Right atrium auricular region (tissue), 2 donors: ENCODE results near the gene SPATA22. TPM values are rescaled to one million over a fixed set of nuclear protein-coding genes. Genes with fewer than 3 reads are reported as not detected.
"Not testable (repeated sequence)": the region's sequence is repeated elsewhere in the genome, so short reads cannot be mapped to it uniquely, and the experiment has no call there.

Source experiments
- DNase-seq: peaks from one replicate; pipeline ENCODE4 v3.0.0-alpha.2; 2019; ENCODE audit warnings: low spot score
- H3K27ac ChIP-seq, 2 donors: fragments of 200-600 bp; sonication (generic); 1 replicate in 1 of 2; 2 replicates in 1 of 2; pipeline ENCODE4 v1.5.1; 2016 to 2019
- H3K27me3 ChIP-seq, 2 donors: fragments of 200-600 bp; sonication (generic); one replicate each; pipeline versions ENCODE4 v1.5.1 to v1.6.0; 2017 to 2019
- H3K36me3 ChIP-seq: fragments of 200-600 bp; sonication (generic); one replicate; pipeline ENCODE4 v1.5.1; 2016
- H3K4me1 ChIP-seq, 2 donors: fragments of 200-600 bp; sonication (generic); one replicate each; pipeline versions ENCODE4 v1.5.1 to v1.6.0; 2017 to 2019
- H3K4me3 ChIP-seq, 2 donors: fragments of 200-600 bp; sonication (generic); 1 replicate in 1 of 2; 2 replicates in 1 of 2; pipeline ENCODE4 v1.5.1; 2017 to 2019; ENCODE audit warnings: mild to moderate bottlenecking in 1 of 2, moderate library complexity in 1 of 2
- H3K9me3 ChIP-seq, 2 donors: fragments of 200-600 bp; sonication (generic); one replicate each; pipeline ENCODE4 v1.5.1; 2019
- CTCF ChIP-seq, 2 donors: fragments of 200-600 bp; sonication (generic); IDR thresholded peaks; one replicate each; pipeline ENCODE4 v1.5.1; 2019; ENCODE audit warnings: antibody characterized with exemption in 2 of 2
- total RNA-seq, 2 donors: library from RNA; depleted of rRNA; stranded (reverse); fragments of >200 nt; gene quantifications; one replicate each; pipeline ENCODE4 v1.1.0, GENCODE V29; 2016

The SPATA22 gene
- total RNA-seq, 2 donors from 2014 or later: 0.82 to 1.8 TPM

GRCh38 chr17:3433741-3434140 lies 37.9 kb downstream of the SPATA22 start, which contains the start of gene OR1E2:
OR1E2 (minus strand) TSS chr17:3433841; CDS start chr17:3433841, 0 bp downstream.
- Histone ChIP-seq H3K4me3 (no peak within 1 kb of the TSS), H3K4me1 (no peaks in the 10 kb centered on the region), H3K9me3 (no peaks in the 10 kb centered on the region), H3K36me3 (no peaks in the 10 kb centered on the region), H3K27ac (no peak within 1 kb of the TSS), H3K27me3 (no peaks in the 10 kb centered on the region)
- no peak for TF ChIP-seq CTCF (IDR thresholded peaks at IDR 0.05)
- DNase-seq: no peak

GRCh38 chr17:3433215-3433614 lies 38.4 kb downstream of the SPATA22 start:
- H3K4me1 ChIP-seq, DNase-seq, H3K36me3 ChIP-seq, H3K9me3 ChIP-seq, H3K4me3 ChIP-seq, H3K27ac ChIP-seq, H3K27me3 ChIP-seq: not testable (repeated sequence)

- H3K4me1 ChIP-seq: no peaks in the 10 kb centered on the region
- no peak for DNase-seq
- H3K9me3 ChIP-seq: peaks cover 0 to 5% of the 10 kb centered on the region in 2 donors
- no peaks in the 10 kb centered on the region for H3K27me3 ChIP-seq
- no peak for TF ChIP-seq CTCF (IDR thresholded peaks at IDR 0.05)
- H3K4me3 ChIP-seq: no peak overlapping the region
- no peaks in the 10 kb centered on the region for H3K36me3 ChIP-seq
- no peak overlapping the region for H3K27ac ChIP-seq
These were observed 53.4 kb downstream of the SPATA22 start for GRCh38 chr17:3418222-3418621.

GRCh38 chr17:3415610-3416009 lies 56.0 kb downstream of the SPATA22 start:
- peaks cover 0 to 5% of the 10 kb centered on the region in 2 donors for H3K9me3 ChIP-seq
- no peak for TF ChIP-seq CTCF (IDR thresholded peaks at IDR 0.05)
- no peak overlapping the region for H3K27ac ChIP-seq
- no peaks in the 10 kb centered on the region for H3K4me1 ChIP-seq
- H3K4me3 ChIP-seq: no peak overlapping the region
- no peaks in the 10 kb centered on the region for H3K27me3 ChIP-seq
- DNase-seq: no peak
- H3K36me3 ChIP-seq: no peaks in the 10 kb centered on the region

- H3K4me1 ChIP-seq, H3K27ac ChIP-seq, H3K36me3 ChIP-seq, H3K4me3 ChIP-seq, DNase-seq, H3K27me3 ChIP-seq: not testable (repeated sequence)
- H3K9me3 ChIP-seq: peaks cover 0 to 16% of the 10 kb centered on the region in 2 donors
These were observed 59.4 kb downstream of the SPATA22 start for GRCh38 chr17:3412216-3412615.

- H3K9me3 ChIP-seq: peaks cover 0 to 21% of the 10 kb centered on the region in 2 donors
- no peak for DNase-seq
- no peak for TF ChIP-seq CTCF (IDR thresholded peaks at IDR 0.05)
These were observed 60.5 kb downstream of the SPATA22 start, which contains the start of gene OR3A3 for GRCh38 chr17:3411070-3411469. OR3A3 (plus strand) TSS chr17:3411370.

GRCh38 chr17:3403856-3404255 lies 67.8 kb downstream of the SPATA22 start:
- DNase-seq, H3K36me3 ChIP-seq, H3K27me3 ChIP-seq, H3K4me1 ChIP-seq, H3K4me3 ChIP-seq, H3K27ac ChIP-seq: not testable (repeated sequence)
- peaks cover 0 to 27% of the 10 kb centered on the region in 2 donors for H3K9me3 ChIP-seq

More at GRCh38 chr17:3411070-3411469, 60.5 kb downstream of the SPATA22 start, which contains the start of gene OR3A3:
- Histone ChIP-seq H3K27me3 (no peaks in the 10 kb centered on the region), H3K4me1 (no peaks in the 10 kb centered on the region), H3K27ac (no peak within 1 kb of the TSS), H3K36me3 (no peaks in the 10 kb centered on the region), H3K4me3 (no peak within 1 kb of the TSS)
